ENCODE results near the gene HYKK. TPM values are rescaled to one million over a fixed set of nuclear protein-coding genes. Genes with fewer than 3 reads are reported as not detected.

The HYKK gene
- total and polyA plus RNA-seq, 9 of the 15 experiments (the other 6 are each of a cell fraction or from before 2014, with no cell fraction given): 1.9 to 6.1 (median 4.3) TPM

- TF ChIP-seq REST (IDR thresholded peaks at IDR 0.05; ENCODE audit: borderline replicate concordance) (no peak), REST (CRISPR knock-in tag; IDR thresholded peaks at IDR 0.05; ENCODE audit: low read depth) (no peak), ARID3A (IDR thresholded peaks at IDR 0.05; ENCODE audit: borderline replicate concordance, low read depth, low read length) (no peak), TGIF2 (CRISPR knock-in tag; IDR thresholded peaks at IDR 0.05) (no peak), ZNF311 (CRISPR knock-in tag; IDR thresholded peaks at IDR 0.05) (no peak), ZNF133 (CRISPR knock-in tag; IDR thresholded peaks at IDR 0.05) (no peak), HDAC2 (IDR thresholded peaks at IDR 0.05) (no peak)
Measured at GRCh38 chr15:78537266-78537905, 30.0 kb downstream of the HYKK start (continued).
